Spleen (tissue), 7 donors: Measurements from ENCODE around the gene LDLRAD4.

Source experiments
- POLR2AphosphoS5 ChIP-seq, 3 donors: sonication (generic); formaldehyde crosslinking; IDR thresholded peaks; one replicate each; pipeline ENCODE4 v1.5.1; 2017; ENCODE audit warnings: antibody characterized with exemption in 3 of 3
- TF ChIP-seq, protein P1 (sequence below), 11 experiments: fragments of 200-600 bp in 7 of 11; fragments of 450-650 bp in 4 of 11; sonication (generic) in 4 of 11; IDR thresholded peaks in 8 of 11; conservative IDR thresholded peaks in 3 of 11; 1 replicate in 7 of 11; 2 replicates in 4 of 11; pipeline versions ENCODE4 v1.4.0 to v1.8.0; 2016 to 2021; ENCODE audit warnings: antibody characterized with exemption in 11 of 11, inconsistent platforms in 4 of 11, mild to moderate bottlenecking in 1 of 11
- donor health status: DM: no; HTN: no; CAD: no; lungs with moderate emphysema.
- donor health status: DM: no; HTN: no; CAD: no.
- donor health status: DM: no; HTN: no; CAD: no.

- no peak for TF ChIP-seq POLR2AphosphoS5 (IDR thresholded peaks at IDR 0.05)
- TF ChIP-seq, protein P1, sequence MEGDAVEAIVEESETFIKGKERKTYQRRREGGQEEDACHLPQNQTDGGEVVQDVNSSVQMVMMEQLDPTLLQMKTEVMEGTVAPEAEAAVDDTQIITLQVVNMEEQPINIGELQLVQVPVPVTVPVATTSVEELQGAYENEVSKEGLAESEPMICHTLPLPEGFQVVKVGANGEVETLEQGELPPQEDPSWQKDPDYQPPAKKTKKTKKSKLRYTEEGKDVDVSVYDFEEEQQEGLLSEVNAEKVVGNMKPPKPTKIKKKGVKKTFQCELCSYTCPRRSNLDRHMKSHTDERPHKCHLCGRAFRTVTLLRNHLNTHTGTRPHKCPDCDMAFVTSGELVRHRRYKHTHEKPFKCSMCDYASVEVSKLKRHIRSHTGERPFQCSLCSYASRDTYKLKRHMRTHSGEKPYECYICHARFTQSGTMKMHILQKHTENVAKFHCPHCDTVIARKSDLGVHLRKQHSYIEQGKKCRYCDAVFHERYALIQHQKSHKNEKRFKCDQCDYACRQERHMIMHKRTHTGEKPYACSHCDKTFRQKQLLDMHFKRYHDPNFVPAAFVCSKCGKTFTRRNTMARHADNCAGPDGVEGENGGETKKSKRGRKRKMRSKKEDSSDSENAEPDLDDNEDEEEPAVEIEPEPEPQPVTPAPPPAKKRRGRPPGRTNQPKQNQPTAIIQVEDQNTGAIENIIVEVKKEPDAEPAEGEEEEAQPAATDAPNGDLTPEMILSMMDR (IDR thresholded peaks at IDR 0.05 in 8 of 11, conservative IDR thresholded peaks at IDR 0.05 in 3 of 11): peak in 6 of 11 experiments; percentile 14 to 49 (median 46)
Measured at GRCh38 chr18:13216711-13217465, 1.7 kb upstream of the LDLRAD4 start.
